DOHH2 (cell line): ENCODE data around the gene AGR2.

Experiments used
- H3F3A ChIP-seq: fragments of 200-600 bp; sonication (generic), shearing (Covaris generic); 2 replicates; pipeline ENCODE4 v1.6.0; 2016; ENCODE audit warnings: antibody characterized with exemption, mild to moderate bottlenecking; ENCODE audit not compliant: control insufficient read depth, insufficient read depth
- H3K27ac ChIP-seq: fragments of 200-600 bp; sonication (generic); 2 replicates; pipeline ENCODE4 v1.5.1; 2014; ENCODE audit warnings: low read depth, mild to moderate bottlenecking, low read length, moderate library complexity
- H3K27me3 ChIP-seq: fragments of 200-600 bp; sonication (generic); 2 replicates; pipeline ENCODE4 v1.6.1; 2014; ENCODE audit warnings: mild to moderate bottlenecking, low read length, mixed read lengths; ENCODE audit not compliant: control insufficient read depth
- H3K36me3 ChIP-seq: fragments of 200-600 bp; sonication (generic); 2 replicates; pipeline ENCODE4 v1.6.1; 2014; ENCODE audit warnings: mild to moderate bottlenecking, low read length, moderate library complexity, mixed read lengths; ENCODE audit not compliant: control insufficient read depth
- H3K4me1 ChIP-seq: fragments of 200-600 bp; sonication (generic); 2 replicates; pipeline ENCODE4 v1.6.1; 2014; ENCODE audit warnings: mild to moderate bottlenecking, low read length, mixed read lengths; ENCODE audit not compliant: control insufficient read depth
- H3K4me2 ChIP-seq: fragments of 200-600 bp; sonication (generic); 2 replicates; pipeline ENCODE4 v1.6.0; 2014; ENCODE audit warnings: mild to moderate bottlenecking, low read length, moderate library complexity
- H3K4me3 ChIP-seq: fragments of 200-600 bp; sonication (generic); 2 replicates; pipeline ENCODE4 v1.5.1; 2014; ENCODE audit warnings: mild to moderate bottlenecking, low read length, mixed read lengths
- H3K79me2 ChIP-seq: fragments of 200-600 bp; sonication (generic); 2 replicates; pipeline ENCODE4 v1.6.1; 2014; ENCODE audit warnings: mild to moderate bottlenecking, low read length, mixed read lengths; ENCODE audit not compliant: control insufficient read depth
- H3K9me2 ChIP-seq: fragments of 200-600 bp; sonication (generic); replicated peaks from 2 replicates; pipeline ENCODE4 v1.6.1; 2014; ENCODE audit warnings: mild to moderate bottlenecking, low read length, mixed read lengths; ENCODE audit not compliant: control insufficient read depth
- H3K9me3 ChIP-seq: fragments of 200-600 bp; sonication (generic); 2 replicates; pipeline ENCODE4 v1.6.1; 2014; ENCODE audit warnings: antibody characterized with exemption, low read length, mixed read lengths; ENCODE audit not compliant: control insufficient read depth, insufficient read depth
- H4K20me1 ChIP-seq: fragments of 200-600 bp; sonication (generic); 2 replicates; pipeline ENCODE4 v1.6.0; 2014; ENCODE audit warnings: low read depth, mild to moderate bottlenecking, antibody characterized with exemption, low read length, moderate library complexity; ENCODE audit not compliant: control insufficient read depth, insufficient read depth
- EZH2phosphoT487 ChIP-seq: fragments of 200-600 bp; sonication (generic); IDR thresholded peaks from 2 replicates; pipeline ENCODE4 v1.6.1; 2017; ENCODE audit warnings: borderline replicate concordance, mild to moderate bottlenecking, antibody characterized with exemption, low read length, moderate library complexity, mixed read lengths
- TF ChIP-seq, protein P1 (sequence below): fragments of 200-600 bp; sonication (generic); IDR thresholded peaks from one replicate; pipeline ENCODE4 v1.5.1; 2014; ENCODE audit warnings: antibody characterized with exemption, mild to moderate bottlenecking, low read depth, low read length; ENCODE audit not compliant: poor library complexity, severe bottlenecking

The AGR2 gene

GRCh38 chr7:16803881-16804673 is 722 bp downstream of the AGR2 start:
- Histone ChIP-seq H3K9me2 (no peaks in the 10 kb centered on the region), H3K4me3 (no peak overlapping the region), H3K79me2 (no peaks in the 10 kb centered on the region), H3K27ac (no peak overlapping the region), H3K4me1 (no peaks in the 10 kb centered on the region), H3F3A (no peaks in the 10 kb centered on the region), H3K36me3 (no peaks in the 10 kb centered on the region), H3K27me3 (peaks cover 13% of the 10 kb centered on the region), H4K20me1 (no peaks in the 10 kb centered on the region), H3K9me3 (no peaks in the 10 kb centered on the region), H3K4me2 (no peak overlapping the region)
- TF ChIP-seq, protein P1, sequence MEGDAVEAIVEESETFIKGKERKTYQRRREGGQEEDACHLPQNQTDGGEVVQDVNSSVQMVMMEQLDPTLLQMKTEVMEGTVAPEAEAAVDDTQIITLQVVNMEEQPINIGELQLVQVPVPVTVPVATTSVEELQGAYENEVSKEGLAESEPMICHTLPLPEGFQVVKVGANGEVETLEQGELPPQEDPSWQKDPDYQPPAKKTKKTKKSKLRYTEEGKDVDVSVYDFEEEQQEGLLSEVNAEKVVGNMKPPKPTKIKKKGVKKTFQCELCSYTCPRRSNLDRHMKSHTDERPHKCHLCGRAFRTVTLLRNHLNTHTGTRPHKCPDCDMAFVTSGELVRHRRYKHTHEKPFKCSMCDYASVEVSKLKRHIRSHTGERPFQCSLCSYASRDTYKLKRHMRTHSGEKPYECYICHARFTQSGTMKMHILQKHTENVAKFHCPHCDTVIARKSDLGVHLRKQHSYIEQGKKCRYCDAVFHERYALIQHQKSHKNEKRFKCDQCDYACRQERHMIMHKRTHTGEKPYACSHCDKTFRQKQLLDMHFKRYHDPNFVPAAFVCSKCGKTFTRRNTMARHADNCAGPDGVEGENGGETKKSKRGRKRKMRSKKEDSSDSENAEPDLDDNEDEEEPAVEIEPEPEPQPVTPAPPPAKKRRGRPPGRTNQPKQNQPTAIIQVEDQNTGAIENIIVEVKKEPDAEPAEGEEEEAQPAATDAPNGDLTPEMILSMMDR, result no peak
- TF ChIP-seq EZH2phosphoT487, result no peak

GRCh38 chr7:16803125-16803524 is 1.7 kb downstream of the AGR2 start:
- Histone ChIP-seq H3K9me2 (no peaks in the 10 kb centered on the region), H3K4me1 (no peaks in the 10 kb centered on the region), H3K27ac (no peak overlapping the region), H3K9me3 (no peaks in the 10 kb centered on the region), H3K27me3 (peaks cover 14% of the 10 kb centered on the region), H4K20me1 (no peaks in the 10 kb centered on the region), H3K4me2 (no peak overlapping the region), H3F3A (no peaks in the 10 kb centered on the region), H3K79me2 (no peaks in the 10 kb centered on the region), H3K4me3 (no peak overlapping the region), H3K36me3 (no peaks in the 10 kb centered on the region)
- TF ChIP-seq, protein P1, result no peak
- no peak for TF ChIP-seq EZH2phosphoT487

DNA sequence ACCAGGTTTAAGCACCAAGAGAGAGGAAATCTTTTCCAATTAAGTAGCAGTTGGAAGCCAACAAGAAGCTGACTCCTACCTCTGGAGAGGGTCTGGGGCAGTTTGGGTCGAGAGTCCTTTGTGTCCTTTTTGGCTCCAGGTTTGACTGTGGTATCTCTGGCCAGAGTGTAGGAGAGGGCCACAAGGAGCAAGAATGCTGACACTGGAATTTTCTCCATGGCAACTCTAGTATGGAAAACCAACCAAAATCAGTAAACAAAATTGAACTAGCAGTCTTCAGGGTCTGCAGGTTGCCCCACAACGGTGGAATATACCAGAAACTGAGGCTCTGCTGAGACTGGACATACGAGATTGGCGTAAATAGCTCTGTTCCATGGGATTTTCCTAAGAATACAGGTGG is 3.2 kb downstream of the AGR2 start:
- no peak overlapping the region for H3K27ac ChIP-seq
- TF ChIP-seq, protein P1, result no peak
- TF ChIP-seq EZH2phosphoT487, result no peak
- no peak overlapping the region for H3K4me2 ChIP-seq
- no peaks in the 10 kb centered on the region for H3K79me2 ChIP-seq
- peaks cover 15% of the 10 kb centered on the region for H3K27me3 ChIP-seq
- no peaks in the 10 kb centered on the region for H3F3A ChIP-seq
- H3K4me3 ChIP-seq, result no peak overlapping the region
- no peaks in the 10 kb centered on the region for H3K36me3 ChIP-seq
- H3K4me1 ChIP-seq, result no peaks in the 10 kb centered on the region
- H3K9me3 ChIP-seq, result no peaks in the 10 kb centered on the region
- H4K20me1 ChIP-seq, result no peaks in the 10 kb centered on the region
- H3K9me2 ChIP-seq, result no peaks in the 10 kb centered on the region
